Smooth muscle cell (in vitro differentiated cells): ENCODE measurements around the gene MINDY3. TPM values are rescaled to one million over a fixed set of nuclear protein-coding genes. Genes with fewer than 3 reads are reported as not detected.

Experiments used
- DNase-seq: peaks from one replicate; lab custom pipeline; 2025; ENCODE audit not compliant: unreplicated experiment; lab: John Stamatoyannopoulos, UW
- H2AFZ ChIP-seq: fragments of 200-600 bp; sonication (generic); 2 replicates; pipeline ENCODE4 v1.6.0; 2016; ENCODE audit warnings: antibody characterized with exemption, low read depth, mild to moderate bottlenecking
- H3F3A ChIP-seq: fragments of 200-600 bp; sonication (generic); 2 replicates; pipeline ENCODE4 v1.6.0; 2017; ENCODE audit warnings: antibody characterized with exemption, low read depth
- H3K27ac ChIP-seq: fragments of 200-600 bp; sonication (generic); 2 replicates; pipeline ENCODE4 v1.5.1; 2016; ENCODE audit warnings: low read depth, mild to moderate bottlenecking
- H3K27me3 ChIP-seq: fragments of 200-600 bp; sonication (generic); 2 replicates; pipeline ENCODE4 v1.6.1; 2016; ENCODE audit warnings: low read depth, mild to moderate bottlenecking
- H3K36me3 ChIP-seq: fragments of 200-600 bp; sonication (generic); 2 replicates; pipeline ENCODE4 v1.5.1; 2016; ENCODE audit warnings: low read depth
- H3K4me1 ChIP-seq: fragments of 200-600 bp; sonication (generic); 2 replicates; pipeline ENCODE4 v1.5.1; 2016; ENCODE audit warnings: low read depth
- H3K4me2 ChIP-seq: fragments of 200-600 bp; sonication (generic); 2 replicates; pipeline ENCODE4 v1.6.0; 2016; ENCODE audit warnings: mild to moderate bottlenecking
- H3K4me3 ChIP-seq: fragments of 200-600 bp; sonication (generic); 2 replicates; pipeline ENCODE4 v1.5.1; 2016; ENCODE audit warnings: mild to moderate bottlenecking
- H3K79me2 ChIP-seq: fragments of 200-600 bp; sonication (generic); 2 replicates; pipeline ENCODE4 v1.6.0; 2016; ENCODE audit warnings: low read depth, mild to moderate bottlenecking
- H3K9ac ChIP-seq: fragments of 200-600 bp; sonication (generic); 2 replicates; pipeline ENCODE4 v1.6.0; 2016; ENCODE audit warnings: low read depth
- H3K9me3 ChIP-seq: fragments of 200-600 bp; sonication (generic); replicated peaks from 2 replicates; pipeline ENCODE4 v1.5.1; 2016; ENCODE audit warnings: low read depth
- H4K20me1 ChIP-seq: fragments of 200-600 bp; sonication (generic); 2 replicates; pipeline ENCODE4 v1.6.0; 2016; ENCODE audit warnings: low read depth
- CTCF ChIP-seq: fragments of 200-600 bp; sonication (generic); IDR thresholded peaks from 2 replicates; pipeline ENCODE4 v1.5.1; 2017; ENCODE audit warnings: borderline replicate concordance, mild to moderate bottlenecking, antibody characterized with exemption; ENCODE audit not compliant: insufficient read depth, poor library complexity, severe bottlenecking
- WGBS: methylation state at CpG from one replicate; pipeline ENCODE4 v1.1.7; 2016; ENCODE audit warnings: low lambda C conversion rate; 5-methylcytosine and 5-hydroxymethylcytosine counted together
- polyA plus RNA-seq: library from polyadenylated mRNA; unstranded; fragments of >200 nt; fragmentation: Nextera tagmentation; extraction: Ambion mirVana; gene quantifications from 2 replicates; pipeline ENCODE4 v1.2.1, GENCODE V29; 2016
- total RNA-seq: library from RNA; depleted of rRNA; stranded (reverse); fragments of >200 nt; gene quantifications from 2 replicates; pipeline ENCODE4 v1.2.3, GENCODE V29; 2014

Gene MINDY3
- total and polyA plus RNA-seq, 2 experiments from 2014 or later = 16.9 to 32.2 TPM

- Histone ChIP-seq H3K9me3 (no peaks in the 10 kb centered on the region), H3K4me2 (no peak overlapping the region), H3K4me1 (no peaks in the 10 kb centered on the region), H3K27me3 (no peaks in the 10 kb centered on the region), H3F3A (no peaks in the 10 kb centered on the region), H3K36me3 (no peaks in the 10 kb centered on the region), H3K27ac (no peak overlapping the region), H3K79me2 (no peaks in the 10 kb centered on the region), H4K20me1 (no peaks in the 10 kb centered on the region), H3K4me3 (no peak overlapping the region), H2AFZ (no peak overlapping the region), H3K9ac (no peak overlapping the region)
- no peak for TF ChIP-seq CTCF
- 90% methylated on average over 6 of the region's 6 CpGs for WGBS
- no peak for DNase-seq
These were observed 120.0 kb downstream of the MINDY3 start for GRCh38 chr10:15740261-15740660.

- no peaks in the 10 kb centered on the region for H3K27me3 ChIP-seq
- no peaks in the 10 kb centered on the region for H3K9me3 ChIP-seq
- H3K36me3 ChIP-seq = no peaks in the 10 kb centered on the region
- H2AFZ ChIP-seq = no peak overlapping the region
- no peak overlapping the region for H3K4me2 ChIP-seq
- no peaks in the 10 kb centered on the region for H4K20me1 ChIP-seq
- no peaks in the 10 kb centered on the region for H3K79me2 ChIP-seq
- WGBS = 60% methylated on average over 9 of the region's 9 CpGs
- TF ChIP-seq CTCF = no peak
- H3K27ac ChIP-seq = no peak overlapping the region
- no peak overlapping the region for H3K4me3 ChIP-seq
- no peaks in the 10 kb centered on the region for H3F3A ChIP-seq
- no peak for DNase-seq
- H3K4me1 ChIP-seq = no peaks in the 10 kb centered on the region
- H3K9ac ChIP-seq = no peak overlapping the region
These were observed 120.9 kb downstream of the MINDY3 start for GRCh38 chr10:15739254-15739970.

- H2AFZ ChIP-seq = no peak overlapping the region
- no peaks in the 10 kb centered on the region for H4K20me1 ChIP-seq
- DNase-seq = no peak
- H3K79me2 ChIP-seq = no peaks in the 10 kb centered on the region
- H3K4me3 ChIP-seq = no peak overlapping the region
- H3K4me1 ChIP-seq = no peaks in the 10 kb centered on the region
- no peak for TF ChIP-seq CTCF
- H3K27me3 ChIP-seq = no peaks in the 10 kb centered on the region
- H3K4me2 ChIP-seq = no peak overlapping the region
- no peaks in the 10 kb centered on the region for H3K36me3 ChIP-seq
- no peaks in the 10 kb centered on the region for H3F3A ChIP-seq
- H3K9ac ChIP-seq = no peak overlapping the region
- H3K27ac ChIP-seq = no peak overlapping the region
- H3K9me3 ChIP-seq = no peaks in the 10 kb centered on the region
- WGBS = 91% methylated on average over 10 of the region's 10 CpGs
These were observed 121.9 kb downstream of the MINDY3 start for GRCh38 chr10:15738270-15738925.
